ENCODE results near the gene CNTN4. TPM values are rescaled to one million over a fixed set of nuclear protein-coding genes. Genes with fewer than 3 reads are reported as not detected.

Gene CNTN4
- total RNA-seq, 6 experiments from 2014 or later = not detected

GRCh38 chr3:2334921-2335320 lies 236.3 kb downstream of the CNTN4 start:
- Mint-ChIP-seq H3K9me3 (peaks cover 21% of the 10 kb centered on the region), H3K27me3 (ENCODE audit: insufficient read depth) (no peaks in the 10 kb centered on the region), H3K36me3 (ENCODE audit: low read depth) (no peaks in the 10 kb centered on the region), H3K4me3 (no peak overlapping the region), H3K27ac (no peak overlapping the region), H3K4me1 (ENCODE audit: low read depth) (no peaks in the 10 kb centered on the region)
- no peak for TF ChIP-seq CTCF (IDR thresholded peaks at IDR 0.05)
- no peak for DNase-seq

- TF ChIP-seq CTCF (IDR thresholded peaks at IDR 0.05) = no peak
- no peak overlapping the region for H3K4me3 Mint-ChIP-seq
- no peaks in the 10 kb centered on the region for H3K27me3 Mint-ChIP-seq (ENCODE audit: insufficient read depth)
- H3K36me3 Mint-ChIP-seq (ENCODE audit: low read depth) = no peaks in the 10 kb centered on the region; the same call in 1 of the 2 replicates
- no peaks in the 10 kb centered on the region for H3K4me1 Mint-ChIP-seq (ENCODE audit: low read depth)
- H3K9me3 Mint-ChIP-seq = peaks cover 35% of the 10 kb centered on the region
- no peak overlapping the region for H3K27ac Mint-ChIP-seq
- no peak for DNase-seq
Observed at GRCh38 chr3:2343031-2343682, 244.5 kb downstream of the CNTN4 start.

GRCh38 chr3:2352134-2352762 lies 253.6 kb downstream of the CNTN4 start:
- DNase-seq = no peak
- H3K4me1 Mint-ChIP-seq (ENCODE audit: low read depth) = no peaks in the 10 kb centered on the region
- H3K9me3 Mint-ChIP-seq = peaks cover 58% of the 10 kb centered on the region
- TF ChIP-seq CTCF (IDR thresholded peaks at IDR 0.05) = no peak
- H3K4me3 Mint-ChIP-seq = no peak overlapping the region
- no peaks in the 10 kb centered on the region for H3K27me3 Mint-ChIP-seq (ENCODE audit: insufficient read depth)
- H3K27ac Mint-ChIP-seq = no peak overlapping the region
- peaks cover 5% of the 10 kb centered on the region for H3K36me3 Mint-ChIP-seq (ENCODE audit: low read depth)

GRCh38 chr3:2354702-2355101 lies 256.0 kb downstream of the CNTN4 start:
- Mint-ChIP-seq H3K9me3 (peaks cover 61% of the 10 kb centered on the region), H3K27me3 (ENCODE audit: insufficient read depth) (no peaks in the 10 kb centered on the region), H3K4me1 (ENCODE audit: low read depth) (no peaks in the 10 kb centered on the region), H3K27ac (no peak overlapping the region), H3K4me3 (no peak overlapping the region), H3K36me3 (ENCODE audit: low read depth) (peaks cover 5% of the 10 kb centered on the region)
- no peak for DNase-seq
- no peak for TF ChIP-seq CTCF (IDR thresholded peaks at IDR 0.05)

GRCh38 chr3:2356298-2356950 lies 257.8 kb downstream of the CNTN4 start:
- H3K36me3 Mint-ChIP-seq (ENCODE audit: low read depth) = peaks cover 5% of the 10 kb centered on the region
- no peaks in the 10 kb centered on the region for H3K27me3 Mint-ChIP-seq (ENCODE audit: insufficient read depth)
- H3K27ac Mint-ChIP-seq = no peak overlapping the region
- H3K4me1 Mint-ChIP-seq (ENCODE audit: low read depth) = no peaks in the 10 kb centered on the region
- peaks cover 64% of the 10 kb centered on the region for H3K9me3 Mint-ChIP-seq
- no peak for TF ChIP-seq CTCF (IDR thresholded peaks at IDR 0.05)
- no peak for DNase-seq
- H3K4me3 Mint-ChIP-seq = no peak overlapping the region
